Stomach (tissue), 4 donors: Measurements from ENCODE around the gene BACE1.

ENCODE experiments used
- CTCF ChIP-seq, 7 experiments: fragments of 450-650 bp in 4 of 7; fragments of 200-600 bp in 3 of 7; sonication (generic) in 3 of 7; IDR thresholded peaks; one replicate each; pipeline ENCODE4 v1.5.1; 2016 to 2019; ENCODE audit warnings: antibody characterized with exemption in 7 of 7, control low read depth in 2 of 7, mild to moderate bottlenecking in 1 of 7
- POLR2A ChIP-seq, 4 donors: fragments of 450-650 bp; IDR thresholded peaks; one replicate each; pipeline ENCODE4 v1.6.1; 2016; ENCODE audit warnings: antibody characterized with exemption in 4 of 4, control low read depth in 2 of 4, mild to moderate bottlenecking in 1 of 4, moderate library complexity in 1 of 4

GRCh38 chr11:117334896-117335295, 18.8 kb upstream of the BACE1 start:
- TF ChIP-seq CTCF (IDR thresholded peaks at IDR 0.05), result no peak
- TF ChIP-seq POLR2A (IDR thresholded peaks at IDR 0.05), result no peak
